NCI-H510A (cell line): Measurements from ENCODE around the gene PDS5B.

ENCODE experiments used
- DNase-seq: peaks from one replicate; lab custom pipeline; 2025; lab: John Stamatoyannopoulos, UW

The PDS5B gene

DNA sequence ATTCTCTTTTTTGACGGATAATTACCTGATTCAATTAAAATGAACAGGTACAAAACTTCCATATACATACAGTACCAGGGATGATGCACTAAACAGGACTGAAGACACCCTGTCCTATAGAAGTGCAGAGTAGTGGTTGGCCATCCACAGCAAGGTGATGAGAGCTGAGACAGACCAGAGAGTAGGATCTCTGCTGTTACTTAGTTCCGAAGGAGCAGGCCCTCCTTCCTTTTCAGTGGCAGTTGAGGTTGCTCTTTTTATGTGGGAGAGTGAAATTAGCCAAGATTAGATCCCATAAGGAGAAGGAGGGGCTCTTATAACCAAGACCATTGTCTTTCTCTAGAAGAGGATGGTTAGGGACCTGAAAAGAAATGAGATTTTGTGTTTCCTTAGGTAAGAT lies 4.0 kb downstream of the PDS5B start:
- DNase-seq = no peak

- no peak for DNase-seq
These were observed 5.8 kb downstream of the PDS5B start for GRCh38 chr13:32592082-32592481.

DNA sequence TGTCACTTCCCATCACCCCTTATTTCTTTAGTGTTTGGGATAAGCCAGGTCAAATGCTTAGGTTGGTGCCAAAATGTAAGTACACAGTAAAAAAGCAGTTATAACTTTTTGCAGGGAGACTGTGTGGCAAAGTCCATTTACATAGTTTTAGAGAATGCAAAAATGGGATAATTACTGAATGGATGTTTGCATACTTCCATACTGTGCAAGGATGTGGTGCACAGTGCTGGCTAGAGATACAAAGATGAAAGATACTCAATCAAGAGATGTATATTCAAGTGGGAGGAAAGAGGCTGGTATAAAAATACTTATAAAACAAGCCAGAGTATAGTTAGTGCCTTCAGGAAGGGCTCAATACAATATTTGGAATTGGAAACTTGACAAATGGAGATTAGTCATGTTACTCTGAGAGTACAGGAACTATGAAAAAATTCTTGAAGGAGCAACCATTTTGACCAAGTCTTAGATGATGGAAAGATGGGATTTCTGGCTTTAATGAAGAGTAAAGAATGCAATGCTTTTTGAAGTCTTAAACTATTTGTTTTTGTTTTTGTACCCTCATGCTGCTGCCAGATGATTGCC lies 8.0 kb downstream of the PDS5B start:
- DNase-seq = no peak

GRCh38 chr13:32595306-32595705 lies 9.1 kb downstream of the PDS5B start:
- DNase-seq = no peak

- no peak for DNase-seq
These were observed 14.6 kb downstream of the PDS5B start for GRCh38 chr13:32600890-32601289.

GRCh38 chr13:32609428-32609827 lies 23.2 kb downstream of the PDS5B start:
- no peak for DNase-seq

DNA sequence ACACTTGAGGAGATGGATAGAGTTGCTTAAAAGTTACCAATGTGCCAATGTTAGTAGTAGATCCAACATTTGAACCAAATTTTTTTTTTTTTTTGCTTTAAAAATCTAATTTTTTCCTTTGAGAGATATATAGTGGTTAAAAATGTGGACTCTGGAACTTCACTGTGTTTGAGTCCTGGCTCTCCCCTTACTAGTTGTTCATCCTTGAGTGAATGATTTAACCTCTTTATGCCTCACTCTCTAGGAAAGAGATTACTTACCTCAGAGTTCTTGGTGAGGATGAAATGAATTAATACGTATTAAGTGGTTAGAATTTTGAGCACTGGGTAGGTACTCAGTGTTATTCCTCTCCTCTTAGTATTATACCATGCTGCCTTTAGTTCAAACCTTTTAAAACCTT lies 24.3 kb downstream of the PDS5B start:
- no peak for DNase-seq

DNA sequence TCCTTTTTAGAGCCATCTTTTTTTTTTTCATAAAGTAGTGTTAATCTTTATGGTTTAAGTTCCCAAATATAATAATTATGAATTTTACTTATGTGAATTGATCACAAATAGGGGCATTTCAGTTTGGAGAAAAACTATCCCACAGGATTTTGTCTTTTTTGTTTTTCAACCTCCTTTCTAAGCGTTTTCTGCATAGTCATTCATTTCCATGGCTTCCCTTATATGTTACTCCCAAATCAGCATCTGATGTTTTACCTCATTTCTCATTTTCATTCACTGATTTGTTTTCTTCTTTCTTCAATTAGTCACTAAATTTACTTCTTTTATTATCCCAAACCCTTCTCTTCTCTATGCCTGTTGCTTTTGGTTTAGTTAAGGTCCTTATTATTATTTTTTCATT lies 24.7 kb downstream of the PDS5B start:
- DNase-seq = no peak

GRCh38 chr13:32616883-32617511 lies 30.7 kb downstream of the PDS5B start:
- DNase-seq = no peak

DNA sequence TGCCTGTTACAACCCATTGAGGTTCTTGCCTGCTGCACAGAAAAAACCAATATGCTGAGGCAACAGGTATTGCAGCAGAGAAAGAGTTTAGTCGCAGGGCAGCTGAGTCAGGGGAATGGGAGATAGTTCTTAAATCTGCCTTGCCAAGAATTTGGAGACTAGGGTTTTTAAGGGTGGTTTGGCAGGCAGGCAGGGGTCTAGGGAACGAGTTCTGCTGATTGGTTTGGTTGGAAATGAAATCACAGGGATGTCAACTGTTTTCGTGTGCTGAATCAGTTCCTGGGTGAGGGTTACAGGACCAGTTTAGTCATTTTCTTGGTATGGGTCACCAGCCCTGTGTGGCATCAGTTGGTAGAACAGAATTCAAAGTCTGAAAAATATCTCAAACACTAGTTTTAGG lies 36.6 kb downstream of the PDS5B start:
- no peak for DNase-seq

DNA sequence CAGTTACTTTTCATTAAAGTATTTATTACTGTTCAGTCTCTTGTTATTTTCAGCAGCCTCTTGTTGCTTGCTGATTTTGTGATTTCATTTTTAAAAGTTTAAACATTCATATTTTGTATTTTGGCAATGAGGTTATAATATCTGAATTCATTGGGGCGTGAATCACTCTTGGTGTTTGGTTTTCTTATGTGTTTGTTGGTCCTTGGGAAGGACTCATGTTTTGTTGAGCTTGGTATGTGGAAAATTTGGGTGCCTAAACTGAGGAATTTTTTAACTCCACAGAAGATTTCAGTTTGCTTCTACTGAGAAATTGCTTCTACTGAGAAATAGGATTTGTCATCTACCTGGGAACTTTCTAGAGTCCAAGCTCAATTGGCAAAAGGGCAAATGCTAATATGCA lies 38.2 kb downstream of the PDS5B start:
- no peak for DNase-seq

- no peak for DNase-seq
These were observed 41.5 kb downstream of the PDS5B start for GRCh38 chr13:32627793-32628192.

DNA sequence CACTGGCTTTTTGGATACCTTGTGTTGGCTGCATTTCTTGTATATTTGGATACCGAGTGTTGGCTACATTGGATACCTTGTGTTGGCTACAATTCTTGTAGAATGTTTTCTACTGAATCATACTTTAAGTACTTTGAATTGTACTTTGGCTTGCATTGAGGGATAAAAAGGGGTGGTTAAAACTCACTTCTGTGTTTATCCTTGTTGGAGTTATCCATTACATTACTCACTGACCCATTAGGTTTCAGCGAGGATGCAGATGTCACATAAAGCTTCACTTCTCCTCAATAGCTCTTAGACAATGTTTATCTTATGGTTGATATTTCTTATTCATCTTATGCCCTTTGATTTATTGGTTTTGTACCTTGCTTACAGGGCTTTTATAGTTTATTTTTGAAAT lies 43.1 kb downstream of the PDS5B start:
- no peak for DNase-seq

GRCh38 chr13:32629866-32630265 lies 43.6 kb downstream of the PDS5B start:
- no peak for DNase-seq

GRCh38 chr13:32632343-32632909 lies 46.2 kb downstream of the PDS5B start:
- no peak for DNase-seq

- DNase-seq = no peak
These were observed 50.5 kb downstream of the PDS5B start for GRCh38 chr13:32636711-32637110.

GRCh38 chr13:32638739-32639138 lies 52.5 kb downstream of the PDS5B start:
- DNase-seq = no peak

DNA sequence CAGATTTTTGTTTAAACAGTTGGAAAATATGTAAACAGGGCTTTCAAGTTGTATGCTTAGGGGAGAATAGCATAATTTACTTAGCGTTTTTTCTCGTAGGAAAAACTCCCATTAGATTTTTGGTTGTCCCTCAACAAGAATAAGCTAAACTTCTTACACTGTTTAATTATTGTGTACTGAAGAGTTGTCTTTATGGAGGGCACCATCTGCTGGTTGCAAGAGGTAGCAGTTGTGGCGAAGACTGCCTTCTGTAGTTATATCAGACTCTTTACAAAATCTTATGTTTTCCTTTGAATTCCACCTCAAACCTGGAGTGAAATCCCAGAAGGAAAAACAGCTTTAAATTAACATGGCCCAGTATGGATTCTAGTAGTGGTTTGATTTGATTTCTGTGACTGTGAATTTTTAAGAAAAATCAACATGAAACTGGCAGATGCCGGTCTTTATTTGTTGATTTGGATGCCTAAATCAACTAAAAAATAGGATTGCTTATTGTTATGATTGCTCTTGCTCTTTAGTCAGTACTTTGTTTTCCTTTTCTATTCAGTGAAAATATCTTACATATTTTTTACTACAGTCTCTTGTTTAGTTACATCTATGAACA lies 53.4 kb downstream of the PDS5B start:
- DNase-seq = no peak

DNA sequence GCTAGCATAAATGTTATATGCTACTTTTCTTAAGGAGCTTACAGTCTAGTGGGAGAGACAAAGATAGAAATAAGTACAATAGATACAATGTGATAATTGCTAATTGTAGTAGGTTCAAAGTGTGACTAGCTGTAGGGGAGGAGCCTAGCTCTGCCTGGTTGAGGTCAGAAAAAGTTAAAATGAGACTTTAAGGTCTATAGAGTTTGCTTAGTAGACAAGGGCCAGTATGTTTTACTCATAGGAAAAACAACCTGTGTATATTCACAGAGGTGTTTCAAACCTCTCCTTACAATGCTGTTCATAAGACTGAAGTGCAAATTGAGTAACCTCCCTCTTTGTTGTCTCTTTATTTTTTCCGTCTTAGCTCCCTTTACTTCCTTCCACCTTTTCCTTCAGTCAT lies 56.1 kb downstream of the PDS5B start:
- DNase-seq = no peak

DNA sequence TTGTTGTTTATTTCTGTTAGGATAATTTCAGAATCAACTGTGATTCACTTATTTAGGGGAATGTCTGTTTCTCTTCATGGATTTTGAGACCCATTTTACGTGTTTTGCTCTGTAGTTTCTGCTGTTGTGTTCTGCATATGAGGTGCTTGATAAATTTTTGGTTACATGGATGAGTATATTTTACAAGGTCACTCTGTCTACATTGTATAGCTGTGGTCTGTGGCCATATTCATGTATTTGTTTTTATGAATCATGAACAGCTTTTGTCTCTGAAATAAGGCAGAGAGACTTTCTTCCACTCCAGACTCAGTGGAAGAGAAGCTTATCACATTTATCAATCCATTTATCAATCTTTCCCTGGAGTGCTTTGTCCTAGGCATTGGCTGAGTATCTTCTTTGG lies 56.6 kb downstream of the PDS5B start:
- no peak for DNase-seq

- no peak for DNase-seq
These were observed 59.6 kb downstream of the PDS5B start for GRCh38 chr13:32645854-32646253.

DNA sequence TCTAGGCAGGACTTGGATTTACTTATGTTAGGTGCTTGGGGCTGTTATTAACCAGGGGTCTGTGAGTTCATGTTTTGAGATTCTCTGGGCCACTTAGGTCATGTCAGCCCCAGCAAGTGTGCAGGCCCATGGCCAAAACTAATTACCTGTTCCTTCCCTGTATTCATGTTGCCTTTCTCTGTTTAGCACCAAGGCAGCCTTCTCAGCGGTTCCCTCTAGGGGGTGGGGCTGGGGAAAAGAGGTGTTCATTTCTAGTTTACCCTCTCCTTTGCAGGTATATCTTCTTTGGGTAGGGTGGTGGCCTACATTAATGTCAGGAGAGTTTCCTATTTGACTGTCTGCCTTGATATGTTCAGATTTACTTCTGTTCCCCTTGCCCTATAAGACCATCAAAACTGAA lies 61.7 kb downstream of the PDS5B start:
- no peak for DNase-seq

DNA sequence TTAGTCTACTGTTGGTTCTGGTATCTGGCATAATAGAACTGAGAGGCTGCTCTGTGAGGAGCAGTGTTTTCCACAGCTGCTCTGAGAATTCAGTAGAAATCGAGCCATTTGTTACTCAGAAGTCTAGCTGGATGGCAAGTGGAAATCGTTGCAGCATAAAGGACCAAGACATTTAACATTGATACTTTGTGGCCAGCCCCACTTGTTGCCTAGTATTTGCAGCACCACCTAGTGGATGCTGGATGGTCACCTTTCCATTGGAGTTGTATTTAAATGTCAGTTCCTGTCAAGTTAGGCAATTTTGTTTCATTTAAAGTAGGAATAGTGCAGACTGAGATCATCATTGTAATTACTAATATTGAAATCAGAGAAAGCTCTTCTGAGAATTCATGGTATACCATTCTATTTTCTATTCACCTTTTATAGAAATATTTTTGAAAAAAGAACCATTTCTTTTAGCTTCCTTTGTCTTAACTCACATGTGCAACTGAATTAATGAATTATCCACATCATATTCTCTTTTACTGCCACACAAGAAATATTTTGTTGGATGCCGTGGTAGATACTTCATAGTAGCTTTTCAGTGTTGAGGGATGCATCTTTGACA lies 64.6 kb downstream of the PDS5B start:
- no peak for DNase-seq
